ENCODE results near the gene MAFG.
A peak's percentile ranks its signal among the peaks of the same experiment; 100 is the strongest.

The MAFG gene

GRCh38 chr17:81960130-81960958 is 32.8 kb upstream of the MAFG start:
- Histone ChIP-seq H2AFZ (peak overlapping the region; percentile 68), H3K9ac (no peak overlapping the region), H3K4me2 (ENCODE audit: low read length) (peak overlapping the region; percentile 67), H3K27ac (no peak overlapping the region), H3K27me3 (ENCODE audit: control insufficient read depth, insufficient read depth, low read length) (no peaks in the 10 kb centered on the region), H3K36me3 (ENCODE audit: control insufficient read depth, insufficient read depth, low read length) (no peaks in the 10 kb centered on the region), H3K9me3 (ENCODE audit: control insufficient read depth, low read length) (no peaks in the 10 kb centered on the region), H3K4me3 (ENCODE audit: low read depth, low read length) (peak overlapping the region; percentile 44), H3K79me2 (no peaks in the 10 kb centered on the region), H3K4me1 (no peaks in the 10 kb centered on the region)
- TF ChIP-seq CTCF (IDR thresholded peaks at IDR 0.05), result no peak

- Histone ChIP-seq H3K4me3 (ENCODE audit: low read depth, low read length) (peak overlapping the region; percentile 57), H3K9ac (no peak overlapping the region)
Measured at GRCh38 chr17:81959362-81960129, 32.0 kb upstream of the MAFG start.

GRCh38 chr17:81958633-81959342 is 31.3 kb upstream of the MAFG start:
- H2AFZ ChIP-seq, result peak overlapping the region; percentile 67
- H3K9ac ChIP-seq, result no peak overlapping the region
- peak overlapping the region; percentile 72 for H3K4me2 ChIP-seq (ENCODE audit: low read length)
- no peaks in the 10 kb centered on the region for H3K4me1 ChIP-seq
- no peaks in the 10 kb centered on the region for H3K9me3 ChIP-seq (ENCODE audit: control insufficient read depth, low read length)
- no peaks in the 10 kb centered on the region for H3K36me3 ChIP-seq (ENCODE audit: control insufficient read depth, insufficient read depth, low read length)
- H3K27me3 ChIP-seq (ENCODE audit: control insufficient read depth, insufficient read depth, low read length), result no peaks in the 10 kb centered on the region
- no peak for TF ChIP-seq CTCF (IDR thresholded peaks at IDR 0.05)
- H3K79me2 ChIP-seq, result no peaks in the 10 kb centered on the region
- no peak overlapping the region for H3K27ac ChIP-seq
- H3K4me3 ChIP-seq (ENCODE audit: low read depth, low read length), result peak overlapping the region; percentile 57

More at GRCh38 chr17:81959362-81960129, 32.0 kb upstream of the MAFG start:
- Histone ChIP-seq H3K27ac (no peak overlapping the region), H3K27me3 (ENCODE audit: control insufficient read depth, insufficient read depth, low read length) (no peaks in the 10 kb centered on the region), H3K79me2 (no peaks in the 10 kb centered on the region), H3K4me1 (no peaks in the 10 kb centered on the region), H3K4me2 (ENCODE audit: low read length) (peak overlapping the region; percentile 72), H3K36me3 (ENCODE audit: control insufficient read depth, insufficient read depth, low read length) (no peaks in the 10 kb centered on the region), H3K9me3 (ENCODE audit: control insufficient read depth, low read length) (no peaks in the 10 kb centered on the region), H2AFZ (peak overlapping the region; percentile 68)
- peak; percentile 58 for TF ChIP-seq CTCF (IDR thresholded peaks at IDR 0.05)

- H3K27ac ChIP-seq, result no peak overlapping the region
- H3K9ac ChIP-seq, result no peak overlapping the region
- no peak for TF ChIP-seq CTCF (IDR thresholded peaks at IDR 0.05)
- no peaks in the 10 kb centered on the region for H3K79me2 ChIP-seq
- no peak overlapping the region for H2AFZ ChIP-seq
- no peak overlapping the region for H3K4me2 ChIP-seq (ENCODE audit: low read length)
- H3K9me3 ChIP-seq (ENCODE audit: control insufficient read depth, low read length), result no peaks in the 10 kb centered on the region
- H3K4me1 ChIP-seq, result no peaks in the 10 kb centered on the region
- H3K27me3 ChIP-seq (ENCODE audit: control insufficient read depth, insufficient read depth, low read length), result no peaks in the 10 kb centered on the region
- no peaks in the 10 kb centered on the region for H3K36me3 ChIP-seq (ENCODE audit: control insufficient read depth, insufficient read depth, low read length)
- no peak overlapping the region for H3K4me3 ChIP-seq (ENCODE audit: low read depth, low read length)
Measured at GRCh38 chr17:81957691-81958432, 30.3 kb upstream of the MAFG start.
